ENCODE data around the gene NYAP1. TPM values are rescaled to one million over a fixed set of nuclear protein-coding genes. Genes with fewer than 3 reads are reported as not detected.
A peak's percentile ranks its signal among the peaks of the same experiment; 100 is the strongest.

The NYAP1 gene
- total RNA-seq, 1 donor from 2014 or later, result 2.3 TPM

DNA sequence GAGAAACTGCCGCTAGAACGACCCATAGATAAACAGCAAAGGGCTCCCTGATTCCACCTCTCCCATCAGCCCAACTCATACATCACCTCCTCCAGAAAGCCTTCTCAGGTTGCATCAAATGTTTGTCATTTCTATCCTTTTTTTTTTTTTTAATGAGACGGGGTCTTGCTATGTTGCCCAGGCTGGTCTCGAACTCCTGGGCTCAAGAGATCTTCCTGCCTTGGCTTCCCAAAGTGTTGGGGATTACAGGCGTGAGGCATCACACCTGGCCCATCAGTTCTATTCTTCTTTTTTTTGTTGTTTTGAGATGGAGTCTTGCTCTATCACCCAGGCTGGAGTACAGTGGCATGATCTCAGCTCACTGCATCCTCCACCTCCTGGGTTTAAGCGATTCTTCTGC lies 26.7 kb upstream of the NYAP1 start:
- no peak for DNase-seq

DNA sequence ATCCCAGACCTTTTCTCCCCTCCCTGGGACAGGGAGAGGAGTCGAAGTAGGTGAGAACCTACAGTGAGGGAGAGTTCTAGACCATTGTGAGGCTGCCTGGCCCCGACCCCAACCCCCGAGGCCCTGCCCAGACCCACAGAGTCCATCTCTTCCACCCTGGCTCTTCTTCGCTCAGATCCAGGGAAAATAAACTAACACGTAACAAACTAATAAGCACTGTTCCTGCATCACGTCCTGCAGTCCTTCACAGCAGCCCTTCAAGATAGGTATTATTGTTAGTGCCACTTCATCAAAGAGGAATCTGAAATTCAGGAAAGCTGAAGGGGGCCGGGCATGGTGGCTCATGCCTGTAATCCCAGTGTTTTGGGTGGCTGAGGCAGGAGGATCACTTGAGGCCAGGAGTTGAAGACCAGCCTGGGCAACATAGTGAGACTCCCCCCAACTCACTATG lies 19.5 kb upstream of the NYAP1 start, which contains the start of gene SPACDR:
Gene SPACDR (minus strand): TSS at position 51 of the 451 bp plus-strand sequence. CDS start 235 bp downstream, outside the sequence.
- no peak for DNase-seq

- DNase-seq, result no peak
These were observed 18.9 kb upstream of the NYAP1 start for GRCh38 chr7:100464791-100465190.

DNA sequence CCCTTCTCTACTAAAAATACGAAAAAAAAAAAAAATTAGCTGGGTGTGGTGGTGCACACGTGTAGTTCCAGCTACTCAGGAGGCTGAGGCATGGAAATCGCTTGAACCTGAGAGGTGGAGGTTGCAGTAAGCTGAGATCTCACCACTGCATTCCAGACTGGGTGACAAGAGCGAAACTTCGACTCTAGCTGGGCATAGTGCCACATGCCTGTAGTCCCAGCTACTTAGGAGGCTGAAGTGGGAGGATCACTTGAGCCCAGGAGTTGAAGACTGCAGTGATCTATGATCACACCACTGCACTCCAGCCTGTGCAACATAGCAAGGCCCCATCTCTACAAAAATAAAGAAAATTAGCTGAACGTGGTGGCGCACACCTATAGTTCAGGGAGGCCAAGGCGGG lies 18.4 kb upstream of the NYAP1 start:
- DNase-seq, result no peak

GRCh38 chr7:100465702-100466311 lies 17.9 kb upstream of the NYAP1 start:
- peak; percentile 95 for DNase-seq

DNA sequence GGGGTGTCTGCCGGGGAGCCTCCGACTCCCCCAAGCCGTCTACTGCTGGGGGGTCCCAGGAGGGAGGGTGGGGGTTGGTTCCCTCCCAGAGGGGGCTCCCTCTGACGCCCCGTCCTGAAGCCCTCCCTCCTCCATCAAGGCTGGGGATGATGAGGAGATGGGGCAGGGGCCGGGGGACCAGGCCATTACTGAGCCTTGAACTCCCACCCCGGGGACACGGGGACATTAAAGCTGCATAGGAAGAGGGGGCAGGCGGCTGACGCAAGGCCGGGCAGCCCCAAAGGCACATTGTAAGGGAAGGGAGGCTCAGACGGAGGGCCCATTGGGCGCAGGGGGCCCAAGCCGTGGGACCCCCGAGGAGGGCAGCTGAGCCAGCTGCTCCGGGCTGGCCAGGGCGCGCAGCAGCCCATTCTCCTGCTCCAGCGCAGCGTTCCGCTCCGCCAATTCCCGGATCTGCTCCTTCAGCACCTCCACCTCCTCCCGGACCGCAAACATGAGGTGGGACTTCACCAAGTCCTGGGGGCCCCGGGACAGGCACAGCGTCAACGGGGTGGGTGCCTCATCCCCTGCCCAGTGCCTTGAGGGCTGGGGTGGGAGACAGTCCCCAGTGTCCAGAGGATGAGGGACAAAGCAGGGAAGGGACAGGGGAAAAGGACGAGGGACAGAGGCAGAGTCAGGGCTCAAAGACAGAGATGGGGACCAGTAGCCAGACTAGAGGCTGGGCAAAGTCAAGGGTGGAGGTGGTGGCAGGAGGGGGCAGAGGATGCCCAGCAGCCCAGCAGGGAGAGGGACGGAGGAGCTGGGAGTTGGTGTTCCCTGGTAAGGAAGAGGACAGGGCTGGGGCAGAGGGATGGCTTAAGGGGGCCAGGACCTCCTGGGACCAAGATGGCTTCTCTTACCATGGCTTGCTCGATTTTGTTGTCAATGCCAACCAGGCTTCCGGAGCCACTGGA lies 16.8 kb upstream of the NYAP1 start:
- no peak for DNase-seq

- DNase-seq, result peak; percentile 82
These were observed 15.9 kb upstream of the NYAP1 start for GRCh38 chr7:100467638-100468373.

DNA sequence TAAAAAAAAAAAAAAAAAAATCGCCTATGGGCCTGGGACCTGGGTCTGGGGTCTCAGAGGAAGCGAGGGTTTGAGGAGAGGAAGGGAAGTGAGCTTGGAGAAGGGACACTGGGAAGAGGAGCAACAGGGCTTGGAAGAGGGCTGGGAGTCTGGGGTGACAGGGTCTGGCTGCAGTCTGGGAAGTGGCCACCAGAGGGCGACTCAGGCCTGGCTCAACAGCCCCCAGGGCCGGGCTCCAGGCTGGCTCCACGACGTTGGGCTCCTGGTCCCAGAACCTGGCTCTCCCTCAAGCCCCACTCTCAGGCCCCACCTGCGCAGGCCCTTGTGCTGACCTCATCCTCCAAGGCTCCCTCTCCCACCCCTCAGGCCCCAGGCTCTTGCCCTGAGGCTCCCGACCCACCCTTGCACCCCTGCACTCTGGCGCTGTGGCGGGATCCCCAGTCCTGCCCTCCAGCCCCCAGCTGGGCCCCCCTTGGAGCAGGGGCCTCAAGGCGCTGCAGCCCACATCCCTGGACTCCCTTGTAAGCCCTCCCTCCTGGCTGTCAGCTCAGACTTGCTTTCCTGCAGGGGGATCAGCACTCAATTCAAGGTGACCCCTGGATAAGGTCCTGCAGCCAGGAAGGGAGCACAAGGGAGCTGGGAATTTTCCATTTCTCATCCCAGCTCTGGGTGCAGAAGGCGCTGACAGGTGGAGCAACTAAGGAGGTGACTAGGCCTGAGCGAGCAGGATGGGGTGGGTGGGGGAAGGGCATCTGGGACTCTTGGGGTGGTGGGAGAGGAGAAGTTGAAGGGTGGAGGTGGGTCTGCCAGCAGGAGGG lies 14.3 kb upstream of the NYAP1 start:
- DNase-seq, result peak; percentile 92

DNA sequence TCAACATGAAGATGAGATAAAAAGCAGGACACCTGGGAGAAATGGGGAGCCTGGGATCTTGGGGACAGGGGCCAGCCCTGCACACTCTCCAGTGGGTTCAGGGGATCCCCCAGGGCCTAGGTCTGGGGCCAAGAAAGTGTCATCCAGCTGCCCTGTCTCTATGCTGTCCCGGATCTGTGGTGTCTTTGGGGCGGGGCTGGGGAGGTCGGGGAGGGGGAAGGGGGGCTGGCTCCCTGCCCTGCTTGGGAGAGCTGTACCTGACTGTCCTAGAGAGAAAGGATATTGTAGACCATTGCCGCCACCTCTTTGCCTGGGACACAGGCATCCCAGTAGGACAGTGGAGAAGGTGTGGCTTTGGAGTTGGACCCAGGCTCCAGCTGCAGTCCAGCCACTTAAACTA lies 12.7 kb upstream of the NYAP1 start:
- no peak for DNase-seq

- no peak for DNase-seq
These were observed 11.4 kb upstream of the NYAP1 start for GRCh38 chr7:100472121-100472851.

GRCh38 chr7:100472854-100473499 lies 10.8 kb upstream of the NYAP1 start:
- no peak for DNase-seq

DNA sequence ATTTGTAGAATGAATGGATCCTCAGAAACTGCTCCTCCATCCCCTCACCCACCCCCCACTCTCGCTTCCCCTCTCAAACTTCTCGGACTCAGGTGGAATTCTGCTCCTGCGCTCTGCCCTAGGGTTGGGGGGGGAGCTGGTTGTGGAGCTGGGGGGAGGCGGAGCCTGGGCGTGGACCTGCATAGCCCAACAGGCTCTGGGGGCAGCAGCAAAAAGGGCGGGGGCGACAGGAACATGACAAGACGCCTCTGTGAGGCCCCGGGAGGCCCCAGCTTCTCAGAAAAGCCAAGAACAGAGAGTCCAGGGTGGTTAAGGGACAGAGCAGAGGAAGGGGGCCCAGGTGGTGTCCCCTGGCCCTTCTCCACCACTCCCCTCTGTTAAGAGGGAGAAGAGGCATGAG lies 8.2 kb upstream of the NYAP1 start:
- peak; percentile 71 for DNase-seq

DNA sequence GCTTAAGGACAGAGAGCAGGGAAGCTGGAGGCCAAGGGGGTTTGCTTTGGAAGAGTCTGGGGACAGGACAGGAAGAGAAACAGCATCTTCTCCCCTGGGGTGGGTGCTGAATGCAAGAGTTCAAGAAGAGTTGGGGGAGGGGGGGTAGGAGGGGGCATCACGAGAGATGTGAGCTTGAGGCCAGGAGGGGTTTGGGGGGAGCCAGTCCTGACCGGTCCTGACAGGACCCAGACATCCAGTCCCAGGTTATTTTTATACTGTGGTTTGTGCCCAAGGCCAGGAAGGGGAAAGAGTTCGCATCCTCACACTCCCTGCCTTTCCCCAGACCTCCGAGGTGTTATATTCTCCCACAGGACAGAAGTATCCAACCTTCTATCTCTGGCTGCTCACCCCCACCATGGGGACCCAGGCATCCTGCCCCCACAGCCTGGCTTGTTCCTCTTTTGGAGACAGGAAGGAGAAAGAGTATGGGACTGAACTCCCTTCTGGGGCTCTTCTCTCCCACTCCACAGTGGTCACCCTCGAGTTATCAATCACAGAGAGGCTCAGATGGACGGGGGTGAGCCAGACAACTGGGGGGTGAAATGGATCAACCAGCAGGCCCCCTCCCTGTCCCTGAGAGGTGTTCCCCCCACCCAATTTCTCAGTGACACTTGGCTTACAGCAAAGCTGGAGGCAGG lies 7.5 kb upstream of the NYAP1 start:
- DNase-seq, result no peak

- DNase-seq, result peak; percentile 24
These were observed 6.5 kb upstream of the NYAP1 start for GRCh38 chr7:100476903-100477870.

- DNase-seq, result no peak
These were observed 5.9 kb upstream of the NYAP1 start for GRCh38 chr7:100477871-100478267.

GRCh38 chr7:100478958-100479660 lies 4.6 kb upstream of the NYAP1 start, which contains the start of gene TSC22D4:
TSC22D4 (minus strand) TSS chr7:100479214; CDS start chr7:100478038, 1,176 bp downstream.
- DNase-seq, result peak; percentile 98

- no peak for DNase-seq
These were observed 2.3 kb upstream of the NYAP1 start for GRCh38 chr7:100481466-100481865.

- no peak for DNase-seq
These were observed 1.0 kb upstream of the NYAP1 start for GRCh38 chr7:100482728-100483089.

Measured in tongue (tissue), 2 donors.